ENCODE measurements around the gene RAD9A.

Gene RAD9A

GRCh38 chr11:67408437-67409200 lies 16.8 kb downstream of the RAD9A start:
- H3K27ac ChIP-seq (ENCODE audit: low read depth, low read length), result no peak overlapping the region

GRCh38 chr11:67409261-67409666 lies 17.5 kb downstream of the RAD9A start:
- no peaks in the 10 kb centered on the region for H3K36me3 ChIP-seq (ENCODE audit: control insufficient read depth, insufficient read depth, low read length)
- H3K4me1 ChIP-seq (ENCODE audit: control insufficient read depth, insufficient read depth, low read length), result peaks cover 9% of the 10 kb centered on the region
- no peak overlapping the region for H3K4me3 ChIP-seq (ENCODE audit: low read depth, low read length)

More at GRCh38 chr11:67408437-67409200, 16.8 kb downstream of the RAD9A start:
- Histone ChIP-seq H3K9ac (ENCODE audit: low read depth, low read length) (no peak overlapping the region), H3K4me3 (ENCODE audit: low read depth, low read length) (no peak overlapping the region), H3K4me1 (ENCODE audit: control insufficient read depth, insufficient read depth, low read length) (peaks cover 9% of the 10 kb centered on the region), H3K27me3 (ENCODE audit: control insufficient read depth, insufficient read depth, low read length) (no peaks in the 10 kb centered on the region; the same call in none of the 2 replicates), H3K9me3 (ENCODE audit: control insufficient read depth, insufficient read depth, low read length) (no peaks in the 10 kb centered on the region), H3K36me3 (ENCODE audit: control insufficient read depth, insufficient read depth, low read length) (no peaks in the 10 kb centered on the region)

GRCh38 chr11:67409781-67410368 lies 18.1 kb downstream of the RAD9A start:
- Histone ChIP-seq H3K36me3 (ENCODE audit: control insufficient read depth, insufficient read depth, low read length) (no peaks in the 10 kb centered on the region), H3K4me3 (ENCODE audit: low read depth, low read length) (no peak overlapping the region), H3K4me1 (ENCODE audit: control insufficient read depth, insufficient read depth, low read length) (peaks cover 9% of the 10 kb centered on the region), H3K27ac (ENCODE audit: low read depth, low read length) (no peak overlapping the region), H3K27me3 (ENCODE audit: control insufficient read depth, insufficient read depth, low read length) (peaks cover 6% of the 10 kb centered on the region), H3K9me3 (ENCODE audit: control insufficient read depth, insufficient read depth, low read length) (no peaks in the 10 kb centered on the region), H3K9ac (ENCODE audit: low read depth, low read length) (no peak overlapping the region)

More at GRCh38 chr11:67409261-67409666, 17.5 kb downstream of the RAD9A start:
- Histone ChIP-seq H3K9ac (ENCODE audit: low read depth, low read length) (no peak overlapping the region), H3K27ac (ENCODE audit: low read depth, low read length) (no peak overlapping the region), H3K9me3 (ENCODE audit: control insufficient read depth, insufficient read depth, low read length) (no peaks in the 10 kb centered on the region), H3K27me3 (ENCODE audit: control insufficient read depth, insufficient read depth, low read length) (no peaks in the 10 kb centered on the region; the same call in none of the 2 replicates)

- H3K36me3 ChIP-seq (ENCODE audit: control insufficient read depth, insufficient read depth, low read length), result no peaks in the 10 kb centered on the region
- no peak overlapping the region for H3K27ac ChIP-seq (ENCODE audit: low read depth, low read length)
- H3K4me3 ChIP-seq (ENCODE audit: low read depth, low read length), result no peak overlapping the region
- peaks cover 9% of the 10 kb centered on the region for H3K4me1 ChIP-seq (ENCODE audit: control insufficient read depth, insufficient read depth, low read length)
- H3K9ac ChIP-seq (ENCODE audit: low read depth, low read length), result no peak overlapping the region
- H3K27me3 ChIP-seq (ENCODE audit: control insufficient read depth, insufficient read depth, low read length), result peaks cover 7% of the 10 kb centered on the region
- no peaks in the 10 kb centered on the region for H3K9me3 ChIP-seq (ENCODE audit: control insufficient read depth, insufficient read depth, low read length)
Observed at GRCh38 chr11:67410369-67410831, 18.6 kb downstream of the RAD9A start.

- Histone ChIP-seq H3K9ac (ENCODE audit: low read depth, low read length) (no peak overlapping the region), H3K36me3 (ENCODE audit: control insufficient read depth, insufficient read depth, low read length) (no peaks in the 10 kb centered on the region), H3K4me1 (ENCODE audit: control insufficient read depth, insufficient read depth, low read length) (peaks cover 11% of the 10 kb centered on the region), H3K4me3 (ENCODE audit: low read depth, low read length) (no peak overlapping the region), H3K27ac (ENCODE audit: low read depth, low read length) (no peak overlapping the region), H3K27me3 (ENCODE audit: control insufficient read depth, insufficient read depth, low read length) (peaks cover 7% of the 10 kb centered on the region), H3K9me3 (ENCODE audit: control insufficient read depth, insufficient read depth, low read length) (no peaks in the 10 kb centered on the region)
Observed at GRCh38 chr11:67410984-67411784, 19.4 kb downstream of the RAD9A start.

GRCh38 chr11:67411785-67412152 lies 20.0 kb downstream of the RAD9A start:
- H3K4me3 ChIP-seq (ENCODE audit: low read depth, low read length), result no peak overlapping the region
- H3K4me1 ChIP-seq (ENCODE audit: control insufficient read depth, insufficient read depth, low read length), result peaks cover 13% of the 10 kb centered on the region
- no peak overlapping the region for H3K27ac ChIP-seq (ENCODE audit: low read depth, low read length)
- H3K36me3 ChIP-seq (ENCODE audit: control insufficient read depth, insufficient read depth, low read length), result no peaks in the 10 kb centered on the region
- no peaks in the 10 kb centered on the region for H3K9me3 ChIP-seq (ENCODE audit: control insufficient read depth, insufficient read depth, low read length)
- no peak overlapping the region for H3K9ac ChIP-seq (ENCODE audit: low read depth, low read length)
- H3K27me3 ChIP-seq (ENCODE audit: control insufficient read depth, insufficient read depth, low read length), result peaks cover 7% of the 10 kb centered on the region

- no peak overlapping the region for H3K27ac ChIP-seq (ENCODE audit: low read depth, low read length)
- H3K4me3 ChIP-seq (ENCODE audit: low read depth, low read length), result no peak overlapping the region
- H3K27me3 ChIP-seq (ENCODE audit: control insufficient read depth, insufficient read depth, low read length), result peaks cover 7% of the 10 kb centered on the region
- H3K4me1 ChIP-seq (ENCODE audit: control insufficient read depth, insufficient read depth, low read length), result peaks cover 13% of the 10 kb centered on the region
- H3K9ac ChIP-seq (ENCODE audit: low read depth, low read length), result no peak overlapping the region
- H3K9me3 ChIP-seq (ENCODE audit: control insufficient read depth, insufficient read depth, low read length), result no peaks in the 10 kb centered on the region
- H3K36me3 ChIP-seq (ENCODE audit: control insufficient read depth, insufficient read depth, low read length), result no peaks in the 10 kb centered on the region
Observed at GRCh38 chr11:67412495-67413179, 20.9 kb downstream of the RAD9A start.

- H3K4me1 ChIP-seq (ENCODE audit: control insufficient read depth, insufficient read depth, low read length), result peaks cover 13% of the 10 kb centered on the region
- peaks cover 7% of the 10 kb centered on the region for H3K27me3 ChIP-seq (ENCODE audit: control insufficient read depth, insufficient read depth, low read length)
- no peaks in the 10 kb centered on the region for H3K9me3 ChIP-seq (ENCODE audit: control insufficient read depth, insufficient read depth, low read length)
- no peak overlapping the region for H3K9ac ChIP-seq (ENCODE audit: low read depth, low read length)
- no peak overlapping the region for H3K27ac ChIP-seq (ENCODE audit: low read depth, low read length)
- H3K4me3 ChIP-seq (ENCODE audit: low read depth, low read length), result no peak overlapping the region
- no peaks in the 10 kb centered on the region for H3K36me3 ChIP-seq (ENCODE audit: control insufficient read depth, insufficient read depth, low read length)
Observed at GRCh38 chr11:67413266-67413849, 21.6 kb downstream of the RAD9A start.

GRCh38 chr11:67415501-67416304 lies 23.9 kb downstream of the RAD9A start, which contains the start of gene CARNS1:
Gene CARNS1, plus strand, starts transcription at chr11:67415678. Its CDS starts 522 bp downstream, at chr11:67416200.
- no peaks in the 10 kb centered on the region for H3K36me3 ChIP-seq (ENCODE audit: control insufficient read depth, insufficient read depth, low read length)
- no peak within 1 kb of the TSS for H3K9ac ChIP-seq (ENCODE audit: low read depth, low read length)
- H3K4me1 ChIP-seq (ENCODE audit: control insufficient read depth, insufficient read depth, low read length), result peaks cover 4% of the 10 kb centered on the region; the same call in 1 of the 2 replicates
- no peaks in the 10 kb centered on the region for H3K9me3 ChIP-seq (ENCODE audit: control insufficient read depth, insufficient read depth, low read length)
- H3K27me3 ChIP-seq (ENCODE audit: control insufficient read depth, insufficient read depth, low read length), result peaks cover 7% of the 10 kb centered on the region
- H3K27ac ChIP-seq (ENCODE audit: low read depth, low read length), result no peak within 1 kb of the TSS
- peak within 1 kb of the TSS; percentile 65 for H3K4me3 ChIP-seq (ENCODE audit: low read depth, low read length)

Data from HUES48 (cell line).